ENCODE results near the gene PSME4. TPM values are rescaled to one million over a fixed set of nuclear protein-coding genes. Genes with fewer than 3 reads are reported as not detected.

PSME4 gene
- polyA plus RNA-seq, 1 donor from 2014 or later = 23.4 TPM

- no peaks in the 10 kb centered on the region for H3K9me3 ChIP-seq (ENCODE audit: low read length)
- TF ChIP-seq MXI1 (conservative IDR thresholded peaks at IDR 0.05; ENCODE audit: poor library complexity, severe bottlenecking) = no peak
- TF ChIP-seq CTCF (IDR thresholded peaks at IDR 0.05; ENCODE audit: poor library complexity, severe bottlenecking) = no peak
- no peak for TF ChIP-seq RAD21 (conservative IDR thresholded peaks at IDR 0.05)
- no peak for TF ChIP-seq REST (IDR thresholded peaks at IDR 0.05; ENCODE audit: borderline replicate concordance)
- no peaks in the 10 kb centered on the region for H3K79me2 ChIP-seq (replicated peaks; ENCODE audit: insufficient read depth, low read length)
- no peaks in the 10 kb centered on the region for H3F3A ChIP-seq (ENCODE audit: insufficient read depth, low read length, poor library complexity, severe bottlenecking)
- no peaks in the 10 kb centered on the region for H3K36me3 ChIP-seq (ENCODE audit: insufficient read depth, low read length)
- H3K27me3 ChIP-seq (ENCODE audit: insufficient read depth, low read depth, low read length) = no peaks in the 10 kb centered on the region
- no peaks in the 10 kb centered on the region for H4K20me1 ChIP-seq (ENCODE audit: insufficient read depth)
- H3K9ac ChIP-seq (ENCODE audit: low read length) = no peak overlapping the region
- H3K9me2 ChIP-seq (ENCODE audit: insufficient read depth, low read length) = no peaks in the 10 kb centered on the region
- H3K4me2 ChIP-seq (ENCODE audit: low read length) = no peak overlapping the region
- H2AFZ ChIP-seq (ENCODE audit: low read depth, low read length) = no peak overlapping the region
- no peak overlapping the region for H3K27ac ChIP-seq (ENCODE audit: low read length)
- H3K4me3 ChIP-seq (ENCODE audit: low read length) = no peak overlapping the region
Observed at GRCh38 chr2:53877556-53877955, 93.2 kb downstream of the PSME4 start.

GRCh38 chr2:53877112-53877511 is 93.7 kb downstream of the PSME4 start:
- H2AFZ ChIP-seq (ENCODE audit: low read depth, low read length) = no peak overlapping the region

GRCh38 chr2:53874401-53874950 is 96.3 kb downstream of the PSME4 start:
- H3F3A ChIP-seq (ENCODE audit: insufficient read depth, low read length, poor library complexity, severe bottlenecking) = no peaks in the 10 kb centered on the region
- no peaks in the 10 kb centered on the region for H3K36me3 ChIP-seq (ENCODE audit: insufficient read depth, low read length)
- no peak overlapping the region for H3K4me2 ChIP-seq (ENCODE audit: low read length)
- no peak overlapping the region for H3K27ac ChIP-seq (ENCODE audit: low read length)
- H3K79me2 ChIP-seq (replicated peaks; ENCODE audit: insufficient read depth, low read length) = no peaks in the 10 kb centered on the region
- H3K9me3 ChIP-seq (ENCODE audit: low read length) = no peaks in the 10 kb centered on the region
- H4K20me1 ChIP-seq (ENCODE audit: insufficient read depth) = no peaks in the 10 kb centered on the region
- H3K9me2 ChIP-seq (ENCODE audit: insufficient read depth, low read length) = no peaks in the 10 kb centered on the region
- no peak overlapping the region for H3K4me3 ChIP-seq (ENCODE audit: low read length)
- TF ChIP-seq POLR2AphosphoS5 (IDR thresholded peaks at IDR 0.05) = no peak
- TF ChIP-seq RAD21 (conservative IDR thresholded peaks at IDR 0.05) = no peak
- TF ChIP-seq CTCF (IDR thresholded peaks at IDR 0.05; ENCODE audit: poor library complexity, severe bottlenecking) = no peak
- no peak for TF ChIP-seq TAF1 (IDR thresholded peaks at IDR 0.05; ENCODE audit: low read depth)
- TF ChIP-seq SMC3 (conservative IDR thresholded peaks at IDR 0.05; ENCODE audit: poor library complexity) = no peak
- no peak for TF ChIP-seq EZH2 (IDR thresholded peaks at IDR 0.05; ENCODE audit: borderline replicate concordance, insufficient read depth, low read length, poor library complexity, severe bottlenecking)
- no peak for TF ChIP-seq REST (IDR thresholded peaks at IDR 0.05; ENCODE audit: borderline replicate concordance)
- TF ChIP-seq EP300 (conservative IDR thresholded peaks at IDR 0.05; ENCODE audit: poor library complexity, severe bottlenecking) = no peak
- no peak for TF ChIP-seq MXI1 (conservative IDR thresholded peaks at IDR 0.05; ENCODE audit: poor library complexity, severe bottlenecking)
- H3K9ac ChIP-seq (ENCODE audit: low read length) = no peak overlapping the region
- no peak overlapping the region for H2AFZ ChIP-seq (ENCODE audit: low read depth, low read length)
- no peaks in the 10 kb centered on the region for H3K27me3 ChIP-seq (ENCODE audit: insufficient read depth, low read depth, low read length)

More at GRCh38 chr2:53877112-53877511, 93.7 kb downstream of the PSME4 start:
- no peaks in the 10 kb centered on the region for H3K36me3 ChIP-seq (ENCODE audit: insufficient read depth, low read length)
- no peaks in the 10 kb centered on the region for H3K9me2 ChIP-seq (ENCODE audit: insufficient read depth, low read length)
- H4K20me1 ChIP-seq (ENCODE audit: insufficient read depth) = no peaks in the 10 kb centered on the region
- no peaks in the 10 kb centered on the region for H3K27me3 ChIP-seq (ENCODE audit: insufficient read depth, low read depth, low read length)
- no peak overlapping the region for H3K4me3 ChIP-seq (ENCODE audit: low read length)
- TF ChIP-seq POLR2AphosphoS5 (IDR thresholded peaks at IDR 0.05) (no peak), EZH2 (IDR thresholded peaks at IDR 0.05; ENCODE audit: borderline replicate concordance, insufficient read depth, low read length, poor library complexity, severe bottlenecking) (no peak), SMC3 (conservative IDR thresholded peaks at IDR 0.05; ENCODE audit: poor library complexity) (no peak)
- H3K4me2 ChIP-seq (ENCODE audit: low read length) = no peak overlapping the region
- no peak overlapping the region for H3K9ac ChIP-seq (ENCODE audit: low read length)
- no peaks in the 10 kb centered on the region for H3K79me2 ChIP-seq (replicated peaks; ENCODE audit: insufficient read depth, low read length)
- H3F3A ChIP-seq (ENCODE audit: insufficient read depth, low read length, poor library complexity, severe bottlenecking) = no peaks in the 10 kb centered on the region
- no peaks in the 10 kb centered on the region for H3K9me3 ChIP-seq (ENCODE audit: low read length)
- H3K27ac ChIP-seq (ENCODE audit: low read length) = no peak overlapping the region

Measured in neural cell (in vitro differentiated cells).